IPS DF 6.9 (cell line): ENCODE data around the gene FAM162B.
A peak's percentile ranks its signal among the peaks of the same experiment; 100 is the strongest.

Experiments
- DNase-seq: peaks from one replicate; pipeline ENCODE4 v3.0.0-alpha.2; 2013; ENCODE audit warnings: low read depth, low spot score
- H3K27ac ChIP-seq: one replicate; pipeline ENCODE4 v1.5.1; 2013; ENCODE audit warnings: low read length, control low read depth
- H3K27me3 ChIP-seq: 2 replicates; pipeline ENCODE4 v1.6.1; 2013; ENCODE audit warnings: mild to moderate bottlenecking, low read length; ENCODE audit not compliant: control insufficient read depth, insufficient read depth
- H3K36me3 ChIP-seq: 2 replicates; pipeline ENCODE4 v1.6.1; 2013; ENCODE audit warnings: low read length; ENCODE audit not compliant: control insufficient read depth, insufficient read depth
- H3K4me1 ChIP-seq: 2 replicates; pipeline ENCODE4 v1.6.1; 2013; ENCODE audit warnings: low read length; ENCODE audit not compliant: control insufficient read depth, insufficient read depth
- H3K4me3 ChIP-seq: 2 replicates; pipeline ENCODE4 v1.5.1; 2013; ENCODE audit warnings: mild to moderate bottlenecking, low read length
- H3K9me3 ChIP-seq: 2 replicates; pipeline ENCODE4 v1.6.1; 2013; ENCODE audit warnings: low read length, inconsistent platforms; ENCODE audit not compliant: control insufficient read depth, insufficient read depth
- WGBS: extraction: QIAGEN DNeasy Blood & Tissue Kit; methylation state at CpG from one replicate; pipeline ENCODE4 v1.1.7; 2013; ENCODE audit warnings: mixed read lengths, missing lambda C conversion rate; ENCODE audit not compliant: insufficient read length, insufficient coverage; 5-methylcytosine and 5-hydroxymethylcytosine counted together

FAM162B gene

DNA sequence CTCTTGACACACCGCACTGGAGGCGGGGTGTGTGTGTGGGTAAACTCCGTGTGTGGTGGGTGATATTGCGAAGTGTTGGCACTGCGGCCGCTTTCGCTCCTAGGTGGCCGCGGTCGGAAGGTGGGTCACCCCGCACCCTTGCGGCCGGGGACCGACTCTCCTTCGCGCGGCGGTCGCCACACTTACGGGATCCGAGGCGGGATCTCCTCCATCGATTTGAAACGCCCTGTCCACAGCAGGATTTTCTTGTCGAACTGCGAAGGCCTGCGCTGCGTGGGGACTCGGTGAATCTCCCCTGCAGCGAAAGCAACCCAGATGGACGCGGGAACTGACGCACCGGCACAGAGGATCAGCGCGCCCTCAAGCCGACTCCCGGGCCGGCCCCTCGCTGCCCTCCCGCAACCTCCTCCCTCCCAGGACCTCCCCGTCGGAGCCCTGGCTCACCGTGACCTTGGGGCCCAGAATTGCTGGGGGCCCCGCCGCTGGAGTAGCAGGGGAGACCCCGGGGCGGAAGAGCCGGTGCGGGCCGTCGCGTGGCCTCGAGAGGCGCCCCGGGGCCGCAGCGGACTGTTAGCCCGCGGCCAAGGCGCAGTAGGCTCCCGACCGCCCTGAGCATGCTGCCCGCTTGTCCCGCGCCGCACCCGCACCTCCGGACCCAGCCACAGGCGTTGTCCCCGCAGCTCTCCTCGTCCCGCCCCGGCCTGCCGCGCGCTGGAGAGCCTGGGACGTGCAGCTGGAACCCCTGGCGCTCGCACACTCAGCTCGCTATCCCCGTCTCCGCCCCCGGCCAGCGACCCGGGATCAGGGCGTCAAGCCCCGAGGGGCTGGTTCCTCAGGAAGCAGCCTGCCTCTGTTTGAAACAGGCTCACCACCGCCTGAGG, at the start of gene FAM162B:
Gene FAM162B (minus strand): TSS at position 759 of the 881 bp plus-strand sequence. CDS start 143 bp downstream, at position 616.
- no peaks in the 10 kb centered on the region for H3K36me3 ChIP-seq
- peaks cover 17% of the 10 kb centered on the region; the same call in 1 of the 2 replicates for H3K27me3 ChIP-seq
- no peak for DNase-seq
- WGBS: no CpG with 5 or more reads among the region's 89 CpGs
- H3K9me3 ChIP-seq: no peaks in the 10 kb centered on the region
- no peak within 1 kb of the TSS for H3K27ac ChIP-seq
- peak within 1 kb of the TSS; percentile 62; the same call in 1 of the 2 replicates for H3K4me3 ChIP-seq
- H3K4me1 ChIP-seq: no peaks in the 10 kb centered on the region

DNA sequence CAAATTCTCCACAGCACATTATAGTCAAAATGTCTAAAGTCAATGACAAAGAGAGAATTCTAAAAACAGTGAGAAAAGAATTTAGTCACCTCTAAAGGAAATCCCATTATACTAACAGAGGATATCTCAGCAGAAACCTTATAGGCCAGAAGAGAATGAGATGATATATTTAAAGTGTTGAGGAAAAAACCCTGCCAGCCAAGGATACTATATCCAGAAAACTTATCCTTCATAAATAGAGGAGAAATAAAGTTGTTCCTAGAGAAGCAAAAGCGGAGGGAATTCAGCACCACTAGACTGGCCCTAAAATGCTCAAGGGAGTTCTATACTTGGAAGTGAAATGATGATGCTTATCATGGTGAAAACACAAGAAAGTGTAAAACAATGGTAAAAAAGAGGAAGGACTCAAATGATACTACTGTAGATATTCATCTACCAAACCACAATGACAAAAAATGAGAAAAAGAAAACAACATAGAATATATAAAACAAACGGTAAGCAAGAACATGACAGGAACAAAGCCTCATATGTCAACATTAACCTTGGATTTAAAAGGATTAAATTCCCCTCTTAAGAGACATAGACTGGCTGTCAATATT, 46.6 kb upstream of the FAM162B start:
- Histone ChIP-seq H3K27ac (no peak overlapping the region), H3K4me1 (no peaks in the 10 kb centered on the region), H3K36me3 (no peaks in the 10 kb centered on the region), H3K27me3 (no peaks in the 10 kb centered on the region), H3K4me3 (no peak overlapping the region), H3K9me3 (no peaks in the 10 kb centered on the region)
- no peak for DNase-seq
- whole genome bisulfite sequencing: no CpG with 5 or more reads among the region's 2 CpGs

- Histone ChIP-seq H3K9me3 (no peaks in the 10 kb centered on the region), H3K36me3 (no peaks in the 10 kb centered on the region)
- no peak for DNase-seq
These were observed 36.5 kb upstream of the FAM162B start for GRCh38 chr6:116801971-116802370.

GRCh38 chr6:116799945-116800344, 34.4 kb upstream of the FAM162B start:
- Histone ChIP-seq H3K4me1 (no peaks in the 10 kb centered on the region), H3K27me3 (no peaks in the 10 kb centered on the region), H3K4me3 (no peak overlapping the region), H3K9me3 (no peaks in the 10 kb centered on the region), H3K36me3 (no peaks in the 10 kb centered on the region), H3K27ac (no peak overlapping the region)
- DNase-seq: no peak

More at GRCh38 chr6:116801971-116802370, 36.5 kb upstream of the FAM162B start:
- H3K27ac ChIP-seq: no peak overlapping the region
- no peaks in the 10 kb centered on the region for H3K4me1 ChIP-seq
- H3K4me3 ChIP-seq: no peak overlapping the region
- H3K27me3 ChIP-seq: no peaks in the 10 kb centered on the region

DNA sequence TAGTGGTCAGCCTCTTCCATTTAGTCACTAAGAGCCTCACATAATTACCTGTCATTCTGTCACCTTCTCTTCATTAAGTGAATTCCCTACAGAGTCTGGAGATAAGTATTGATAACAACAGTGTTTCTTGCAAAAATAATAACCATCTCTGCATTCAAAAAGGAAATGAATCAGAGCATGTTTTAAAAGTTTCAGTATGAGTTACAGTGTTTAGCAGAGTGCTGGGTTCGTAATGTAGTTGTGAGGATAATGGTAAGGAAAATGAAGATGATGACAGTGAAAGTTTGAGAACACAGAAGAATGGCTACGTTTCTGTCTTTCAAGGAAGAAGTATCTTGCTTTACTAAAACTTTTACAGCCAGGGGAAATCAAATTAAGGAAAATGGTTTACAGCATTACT, 32.1 kb upstream of the FAM162B start:
- Histone ChIP-seq H3K27me3 (no peaks in the 10 kb centered on the region), H3K4me3 (no peak overlapping the region), H3K4me1 (no peaks in the 10 kb centered on the region), H3K36me3 (no peaks in the 10 kb centered on the region), H3K27ac (no peak overlapping the region), H3K9me3 (no peaks in the 10 kb centered on the region)
- DNase-seq: no peak
- WGBS: 100% methylated on average over 2 of the region's 2 CpGs

- no CpG with 5 or more reads among the region's 3 CpGs for WGBS
- no peaks in the 10 kb centered on the region for H3K4me1 ChIP-seq
- H3K27ac ChIP-seq: no peak overlapping the region
- no peak overlapping the region for H3K4me3 ChIP-seq
- no peaks in the 10 kb centered on the region for H3K9me3 ChIP-seq
- no peak for DNase-seq
- H3K36me3 ChIP-seq: no peaks in the 10 kb centered on the region
- H3K27me3 ChIP-seq: no peaks in the 10 kb centered on the region
These were observed 27.7 kb upstream of the FAM162B start for GRCh38 chr6:116793224-116793623.

GRCh38 chr6:116783852-116784251, 18.3 kb upstream of the FAM162B start:
- no peaks in the 10 kb centered on the region for H3K36me3 ChIP-seq
- no CpG with 5 or more reads among the region's 5 CpGs for WGBS
- H3K9me3 ChIP-seq: no peaks in the 10 kb centered on the region
- H3K4me1 ChIP-seq: no peaks in the 10 kb centered on the region
- DNase-seq: no peak
- H3K4me3 ChIP-seq: no peak overlapping the region
- H3K27me3 ChIP-seq: no peaks in the 10 kb centered on the region
- no peak overlapping the region for H3K27ac ChIP-seq

- no peaks in the 10 kb centered on the region for H3K27me3 ChIP-seq
- no CpG with 5 or more reads among the region's 13 CpGs for WGBS
- no peaks in the 10 kb centered on the region for H3K9me3 ChIP-seq
- H3K4me3 ChIP-seq: no peak overlapping the region
- H3K27ac ChIP-seq: no peak overlapping the region
- H3K36me3 ChIP-seq: no peaks in the 10 kb centered on the region
- DNase-seq: no peak
- H3K4me1 ChIP-seq: no peaks in the 10 kb centered on the region
These were observed 14.2 kb upstream of the FAM162B start for GRCh38 chr6:116779573-116780164.

DNA sequence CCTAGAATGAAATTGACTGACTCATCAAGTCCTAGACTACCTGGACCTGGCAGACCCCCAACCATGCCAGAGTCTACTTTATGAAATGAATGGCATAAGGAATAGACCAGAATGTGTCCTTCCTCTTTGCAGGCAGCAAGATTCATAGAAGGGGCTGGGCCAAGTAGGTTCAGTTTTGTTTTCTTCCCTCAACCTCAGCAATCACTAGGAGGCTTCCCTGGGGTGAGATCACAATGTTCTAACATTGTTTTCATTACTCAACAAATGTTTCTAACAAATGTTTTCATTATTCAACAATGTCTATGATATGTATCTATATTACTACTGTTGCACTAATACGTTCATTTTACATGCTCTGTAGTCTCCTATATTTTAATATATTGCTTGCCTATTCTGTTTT, 8.4 kb upstream of the FAM162B start:
- DNase-seq: no peak
- H3K9me3 ChIP-seq: no peaks in the 10 kb centered on the region
- no CpG with 5 or more reads among the region's 1 CpG for WGBS
- no peaks in the 10 kb centered on the region for H3K36me3 ChIP-seq
- no peak overlapping the region for H3K27ac ChIP-seq
- H3K4me1 ChIP-seq: no peaks in the 10 kb centered on the region
- H3K27me3 ChIP-seq: no peaks in the 10 kb centered on the region
- H3K4me3 ChIP-seq: no peak overlapping the region

DNA sequence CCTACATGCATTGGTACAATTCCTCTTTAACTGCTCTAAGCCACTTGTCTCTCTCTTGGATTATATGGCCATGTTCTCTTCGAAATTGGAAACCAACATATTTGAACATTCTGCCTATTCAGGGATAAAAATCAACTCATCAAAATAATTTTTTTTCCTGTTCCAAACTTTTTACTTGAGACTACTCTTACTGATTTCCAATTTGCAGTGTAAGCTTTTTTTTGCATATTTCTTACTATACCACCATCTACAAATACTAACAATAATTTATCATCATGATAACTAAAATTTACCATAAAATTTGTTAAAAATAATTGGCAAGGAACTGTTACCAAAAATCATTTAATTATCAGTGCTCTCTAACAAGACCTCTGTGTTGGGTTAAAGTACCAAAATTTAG, 6.9 kb upstream of the FAM162B start:
- DNase-seq: no peak
- Histone ChIP-seq H3K9me3 (no peaks in the 10 kb centered on the region), H3K4me3 (no peak overlapping the region), H3K4me1 (no peaks in the 10 kb centered on the region), H3K27me3 (no peaks in the 10 kb centered on the region), H3K36me3 (no peaks in the 10 kb centered on the region), H3K27ac (no peak overlapping the region)
- no CpG with 5 or more reads among the region's 1 CpG for WGBS
